Testis (tissue), 3 donors: Measurements from ENCODE around the gene TK2. TPM values are rescaled to one million over a fixed set of nuclear protein-coding genes. Genes with fewer than 3 reads are reported as not detected.
A peak's percentile ranks its signal among the peaks of the same experiment; 100 is the strongest.

Source experiments
- DNase-seq: peaks from one replicate; pipeline ENCODE4 v3.0.0-alpha.2; 2019
- H3K27ac ChIP-seq, 2 donors: fragments of 200-600 bp; sonication (generic); one replicate each; pipeline ENCODE4 v1.5.1; 2019
- H3K27me3 ChIP-seq: fragments of 200-600 bp; sonication (generic); one replicate; pipeline ENCODE4 v1.5.1; 2019
- H3K36me3 ChIP-seq: fragments of 200-600 bp; sonication (generic); one replicate; pipeline ENCODE4 v1.5.1; 2017; ENCODE audit warnings: low read depth; ENCODE audit errors: missing control alignments
- H3K4me1 ChIP-seq: fragments of 200-600 bp; sonication (generic); one replicate; pipeline ENCODE4 v1.5.1; 2019
- H3K4me3 ChIP-seq, 2 donors: fragments of 200-600 bp; sonication (generic); one replicate each; pipeline ENCODE4 v1.5.1; 2017 to 2019
- H3K9me3 ChIP-seq: fragments of 200-600 bp; sonication (generic); one replicate; pipeline ENCODE4 v1.5.1; 2017
- POLR2A ChIP-seq: fragments of 450-650 bp; IDR thresholded peaks from one replicate; pipeline ENCODE4 v1.6.1; 2017; ENCODE audit warnings: antibody characterized with exemption, mild to moderate bottlenecking, moderate library complexity
- WGBS, 2 donors: methylation state at CpG; one replicate each; pipeline ENCODE4 v1.1.5; 2018; 5-methylcytosine and 5-hydroxymethylcytosine counted together
- intact Hi-C: fragments of 100-400 bp; cut with DNase I; formaldehyde crosslinking; loops from one replicate; pipeline ENCODE4 v1.15.1; 2023; ENCODE audit warnings: low total_unique reads
- polyA plus RNA-seq: library from polyadenylated mRNA; stranded (reverse); fragments of 350-450 nt; fragmentation: Illumina TruSeq; extraction: RNeasy Lipid Tissue Mini Kit (QIAGEN cat#74804); gene quantifications from one replicate; pipeline ENCODE4 v1.2.3, GENCODE V29; 2014; ENCODE audit warnings: low read depth, low replicate concordance; ENCODE audit not compliant: insufficient read depth
- total RNA-seq, 2 donors: library from RNA; depleted of rRNA; stranded (reverse); fragments of >200 nt; gene quantifications; one replicate each; pipeline ENCODE4 v1.2.3, GENCODE V29; 2016
- TF ChIP-seq, protein P1 (sequence below), 3 experiments: fragments of 450-650 bp in 2 of 3; fragments of 200-600 bp in 1 of 3; sonication (generic) in 1 of 3; IDR thresholded peaks; one replicate each; pipeline ENCODE4 v1.5.1; 2016 to 2019; ENCODE audit warnings: antibody characterized with exemption in 3 of 3, mild to moderate bottlenecking in 2 of 3, moderate library complexity in 1 of 3

The TK2 gene
- total and polyA plus RNA-seq, 3 donors from 2014 or later = 51.7 to 73.4 (median 66.8) TPM

GRCh38 chr16:66566051-66566901 lies 16.4 kb upstream of the TK2 start, which contains the start of gene CMTM1:
Gene CMTM1, plus strand, starts transcription at chr16:66566439. Its CDS starts 75 bp downstream, at chr16:66566514.
- H3K9me3 ChIP-seq = no peaks in the 10 kb centered on the region
- no peaks in the 10 kb centered on the region for H3K27me3 ChIP-seq
- no peak for TF ChIP-seq POLR2A
- TF ChIP-seq, protein P1, sequence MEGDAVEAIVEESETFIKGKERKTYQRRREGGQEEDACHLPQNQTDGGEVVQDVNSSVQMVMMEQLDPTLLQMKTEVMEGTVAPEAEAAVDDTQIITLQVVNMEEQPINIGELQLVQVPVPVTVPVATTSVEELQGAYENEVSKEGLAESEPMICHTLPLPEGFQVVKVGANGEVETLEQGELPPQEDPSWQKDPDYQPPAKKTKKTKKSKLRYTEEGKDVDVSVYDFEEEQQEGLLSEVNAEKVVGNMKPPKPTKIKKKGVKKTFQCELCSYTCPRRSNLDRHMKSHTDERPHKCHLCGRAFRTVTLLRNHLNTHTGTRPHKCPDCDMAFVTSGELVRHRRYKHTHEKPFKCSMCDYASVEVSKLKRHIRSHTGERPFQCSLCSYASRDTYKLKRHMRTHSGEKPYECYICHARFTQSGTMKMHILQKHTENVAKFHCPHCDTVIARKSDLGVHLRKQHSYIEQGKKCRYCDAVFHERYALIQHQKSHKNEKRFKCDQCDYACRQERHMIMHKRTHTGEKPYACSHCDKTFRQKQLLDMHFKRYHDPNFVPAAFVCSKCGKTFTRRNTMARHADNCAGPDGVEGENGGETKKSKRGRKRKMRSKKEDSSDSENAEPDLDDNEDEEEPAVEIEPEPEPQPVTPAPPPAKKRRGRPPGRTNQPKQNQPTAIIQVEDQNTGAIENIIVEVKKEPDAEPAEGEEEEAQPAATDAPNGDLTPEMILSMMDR (IDR thresholded peaks at IDR 0.05) = no peak
- H3K36me3 ChIP-seq = no peaks in the 10 kb centered on the region
- whole genome bisulfite sequencing, 2 donors = 67 to 79% methylated on average over 49 to 54 of the region's 54 CpGs
- H3K27ac ChIP-seq = no peak within 1 kb of the TSS
- intact Hi-C loops = no loop called here
- no peaks in the 10 kb centered on the region for H3K4me1 ChIP-seq
- DNase-seq = no peak
- peak within 1 kb of the TSS; percentile 9 to 23 for H3K4me3 ChIP-seq

DNA sequence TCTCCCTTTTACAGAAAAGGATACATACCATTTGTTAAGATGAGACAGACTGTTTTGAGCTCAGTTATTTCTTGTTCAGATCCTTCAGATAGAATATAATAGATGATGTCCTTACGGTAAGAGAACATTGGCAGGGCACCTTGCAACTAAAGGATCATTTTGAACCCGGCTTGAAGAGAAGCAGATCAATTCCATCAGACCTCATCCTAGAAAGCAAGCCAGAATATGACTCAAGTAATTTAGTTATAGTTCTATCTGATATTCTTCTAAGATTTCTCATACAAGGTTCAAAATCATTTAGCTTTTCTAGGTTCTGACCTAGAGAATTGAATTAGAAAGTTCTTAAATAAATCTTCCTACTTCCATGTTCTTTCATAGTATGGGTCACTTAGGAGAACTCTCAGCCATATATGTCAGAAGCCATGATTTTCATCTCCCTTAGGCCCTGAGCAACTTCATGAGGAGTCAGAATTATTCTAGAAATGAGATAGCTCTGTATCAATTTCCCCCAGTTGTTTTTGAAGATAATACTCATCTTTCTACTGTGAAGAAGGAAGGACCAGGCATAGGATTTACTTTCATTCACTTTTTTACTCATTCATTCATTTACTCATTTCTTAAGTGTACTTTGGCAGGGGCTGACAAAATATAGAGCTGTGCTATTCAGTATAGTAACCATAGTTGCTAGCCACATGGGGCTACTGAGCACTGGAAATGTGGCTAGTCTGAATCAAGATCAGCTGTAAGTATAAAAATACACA lies 13.8 kb upstream of the TK2 start:
- Histone ChIP-seq H3K36me3 (no peaks in the 10 kb centered on the region), H3K4me1 (no peaks in the 10 kb centered on the region), H3K4me3 (no peak overlapping the region), H3K27me3 (no peaks in the 10 kb centered on the region), H3K27ac (no peak overlapping the region), H3K9me3 (no peaks in the 10 kb centered on the region)
- 79 to 88% methylated on average over 2 of the region's 2 CpGs for WGBS, 2 donors
- intact Hi-C loops = no loop called here
- no peak for TF ChIP-seq POLR2A
- TF ChIP-seq, protein P1 (IDR thresholded peaks at IDR 0.05) = no peak
- no peak for DNase-seq

DNA sequence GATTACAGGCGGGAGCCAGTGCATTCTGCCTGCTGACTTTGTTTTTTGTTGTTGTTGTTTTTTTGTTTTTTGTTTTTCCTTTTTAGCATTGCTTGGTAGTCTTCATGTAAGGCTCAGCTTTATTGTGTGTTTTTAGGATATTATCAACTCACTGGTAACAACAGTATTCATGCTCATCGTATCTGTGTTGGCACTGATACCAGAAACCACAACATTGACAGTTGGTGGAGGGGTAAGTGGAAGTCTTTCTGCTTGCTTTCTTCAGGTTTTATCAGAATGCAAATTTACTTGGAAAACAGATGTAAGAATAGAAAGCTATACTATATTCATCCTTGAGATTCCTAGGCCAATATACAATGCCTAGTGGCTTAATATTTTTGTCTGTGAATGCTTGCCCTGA lies 13.1 kb upstream of the TK2 start:
- no peak for DNase-seq
- TF ChIP-seq, protein P1 (IDR thresholded peaks at IDR 0.05) = no peak
- TF ChIP-seq POLR2A = no peak
- no peaks in the 10 kb centered on the region for H3K9me3 ChIP-seq
- WGBS, 2 donors = 75 to 79% methylated on average over 2 of the region's 2 CpGs
- no peaks in the 10 kb centered on the region for H3K4me1 ChIP-seq
- intact Hi-C loops = no loop called here
- no peak overlapping the region for H3K27ac ChIP-seq
- no peak overlapping the region for H3K4me3 ChIP-seq
- H3K36me3 ChIP-seq = no peaks in the 10 kb centered on the region
- H3K27me3 ChIP-seq = no peaks in the 10 kb centered on the region

- DNase-seq = no peak
- intact Hi-C loops = no loop called here
- 76 to 77% methylated on average over 1 of the region's 1 CpG for WGBS, 2 donors
- no peaks in the 10 kb centered on the region for H3K36me3 ChIP-seq
- H3K27ac ChIP-seq = no peak overlapping the region
- TF ChIP-seq, protein P1 (IDR thresholded peaks at IDR 0.05) = no peak
- TF ChIP-seq POLR2A = no peak
- no peak overlapping the region for H3K4me3 ChIP-seq
- H3K4me1 ChIP-seq = no peaks in the 10 kb centered on the region
- H3K9me3 ChIP-seq = no peaks in the 10 kb centered on the region
- no peaks in the 10 kb centered on the region for H3K27me3 ChIP-seq
Observed at GRCh38 chr16:66562409-66562808, 12.5 kb upstream of the TK2 start.
